ENCODE measurements around the gene UNC13C.

DNA sequence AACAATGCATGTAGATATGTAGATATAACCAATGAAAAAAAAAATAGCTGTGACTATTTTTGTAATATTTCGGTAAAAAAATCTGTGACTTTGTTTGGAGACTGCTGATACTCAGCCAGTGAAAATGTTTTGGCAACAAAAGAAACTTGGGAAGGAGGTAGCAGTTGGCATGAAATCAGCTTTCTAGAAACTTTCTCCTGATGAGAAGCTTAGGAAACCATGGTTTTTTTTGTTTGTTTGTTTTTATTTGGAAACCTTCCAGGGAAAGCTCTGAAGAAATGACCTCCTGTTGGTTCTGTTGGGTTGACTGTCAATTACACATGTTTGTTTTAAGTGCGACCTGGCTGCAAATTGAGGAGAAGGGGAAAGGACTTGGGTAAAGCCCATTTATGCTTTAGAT, 445.9 kb downstream of the UNC13C start:
- TF ChIP-seq, protein P1, sequence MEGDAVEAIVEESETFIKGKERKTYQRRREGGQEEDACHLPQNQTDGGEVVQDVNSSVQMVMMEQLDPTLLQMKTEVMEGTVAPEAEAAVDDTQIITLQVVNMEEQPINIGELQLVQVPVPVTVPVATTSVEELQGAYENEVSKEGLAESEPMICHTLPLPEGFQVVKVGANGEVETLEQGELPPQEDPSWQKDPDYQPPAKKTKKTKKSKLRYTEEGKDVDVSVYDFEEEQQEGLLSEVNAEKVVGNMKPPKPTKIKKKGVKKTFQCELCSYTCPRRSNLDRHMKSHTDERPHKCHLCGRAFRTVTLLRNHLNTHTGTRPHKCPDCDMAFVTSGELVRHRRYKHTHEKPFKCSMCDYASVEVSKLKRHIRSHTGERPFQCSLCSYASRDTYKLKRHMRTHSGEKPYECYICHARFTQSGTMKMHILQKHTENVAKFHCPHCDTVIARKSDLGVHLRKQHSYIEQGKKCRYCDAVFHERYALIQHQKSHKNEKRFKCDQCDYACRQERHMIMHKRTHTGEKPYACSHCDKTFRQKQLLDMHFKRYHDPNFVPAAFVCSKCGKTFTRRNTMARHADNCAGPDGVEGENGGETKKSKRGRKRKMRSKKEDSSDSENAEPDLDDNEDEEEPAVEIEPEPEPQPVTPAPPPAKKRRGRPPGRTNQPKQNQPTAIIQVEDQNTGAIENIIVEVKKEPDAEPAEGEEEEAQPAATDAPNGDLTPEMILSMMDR (IDR thresholded peaks at IDR 0.05; ENCODE audit: poor library complexity, severe bottlenecking): no peak
- TF ChIP-seq RAD21 (conservative IDR thresholded peaks at IDR 0.05): no peak

Measured in neural cell (in vitro differentiated cells).